ENCODE measurements around the gene CCDC24. TPM values are rescaled to one million over a fixed set of nuclear protein-coding genes. Genes with fewer than 3 reads are reported as not detected.

The CCDC24 gene
- total RNA-seq, 1 experiment from 2014 or later = 1.0 TPM

DNA sequence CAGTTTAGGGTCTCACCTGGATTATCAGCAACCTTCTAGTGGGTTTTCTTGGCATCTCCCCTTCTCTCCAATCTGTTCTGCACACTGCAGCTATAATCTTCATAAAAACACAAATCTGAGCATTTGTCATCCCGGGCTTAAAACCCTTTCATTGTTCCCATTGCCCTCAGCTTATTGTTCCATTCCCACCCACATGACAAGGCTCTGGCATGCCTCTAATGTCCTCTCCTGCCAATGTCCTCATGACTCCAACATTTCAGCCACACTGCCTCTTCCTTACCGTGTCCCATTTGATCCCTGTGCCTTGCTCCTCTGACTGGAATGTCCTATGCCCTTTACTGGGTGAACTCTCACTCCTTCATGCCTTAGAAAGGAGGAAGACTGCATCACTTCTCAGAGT, 29.1 kb upstream of the CCDC24 start:
- no peak for DNase-seq (ENCODE audit: extremely low read depth, low read depth)

DNA sequence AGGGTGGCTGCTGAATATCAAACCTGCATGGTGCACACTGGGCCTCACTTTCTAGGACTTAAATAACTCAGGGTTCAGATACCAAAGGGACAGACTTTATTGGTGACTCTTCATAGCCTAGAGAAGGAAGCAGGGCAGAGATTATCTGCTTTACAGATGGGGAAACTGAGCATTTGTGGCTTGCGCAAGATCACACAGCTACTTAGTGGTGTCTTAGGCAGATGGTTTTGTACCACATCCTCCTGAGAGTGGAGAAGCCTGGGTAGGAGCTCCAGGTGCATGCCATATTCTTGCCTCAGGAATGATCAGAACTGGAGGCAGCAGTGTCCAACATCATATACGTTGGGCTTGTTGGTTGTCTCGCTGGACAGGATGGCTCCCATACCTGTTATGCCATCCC, 28.4 kb upstream of the CCDC24 start:
- DNase-seq (ENCODE audit: extremely low read depth, low read depth) = no peak

DNA sequence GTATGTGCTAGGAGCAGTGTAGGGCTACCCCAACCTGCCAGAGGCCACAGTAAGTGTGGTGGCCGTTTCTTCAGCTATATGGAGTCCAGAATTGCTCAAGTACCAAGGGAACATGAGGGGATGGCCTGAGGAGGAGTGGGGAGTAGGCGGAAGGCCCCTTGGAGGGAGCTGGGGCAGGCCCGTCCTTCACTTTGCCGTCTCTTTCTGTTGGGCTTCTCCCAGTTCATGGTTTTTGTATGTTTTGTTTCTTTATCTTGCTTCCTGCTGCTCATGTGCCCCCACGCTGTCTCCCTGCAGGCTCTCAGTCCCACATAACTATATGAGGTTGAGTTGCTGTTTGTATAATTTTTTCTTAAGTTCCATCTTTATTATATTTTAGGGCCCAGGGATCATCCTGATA, 27.5 kb upstream of the CCDC24 start:
- DNase-seq (ENCODE audit: extremely low read depth, low read depth) = no peak

DNA sequence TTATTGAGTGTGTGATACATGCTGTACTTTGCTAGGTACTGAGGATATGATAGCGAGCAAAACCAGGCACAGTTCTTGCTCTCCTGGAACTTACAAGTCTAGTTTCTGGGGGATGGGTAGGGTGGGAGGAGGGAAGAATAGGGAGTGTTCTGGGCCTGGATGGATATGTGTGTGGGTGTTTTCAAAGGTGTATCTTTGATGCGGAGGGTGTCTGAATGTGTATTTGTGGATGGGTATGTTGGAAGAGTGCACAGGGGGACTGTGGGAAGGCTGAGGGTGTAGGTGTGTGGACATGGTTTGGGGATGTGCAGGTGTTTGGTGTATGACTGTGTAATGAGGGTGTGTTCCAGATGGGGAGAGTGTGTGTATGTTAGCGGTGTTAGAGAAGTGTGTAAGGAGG, 26.1 kb upstream of the CCDC24 start:
- no peak for DNase-seq (ENCODE audit: extremely low read depth, low read depth)

DNA sequence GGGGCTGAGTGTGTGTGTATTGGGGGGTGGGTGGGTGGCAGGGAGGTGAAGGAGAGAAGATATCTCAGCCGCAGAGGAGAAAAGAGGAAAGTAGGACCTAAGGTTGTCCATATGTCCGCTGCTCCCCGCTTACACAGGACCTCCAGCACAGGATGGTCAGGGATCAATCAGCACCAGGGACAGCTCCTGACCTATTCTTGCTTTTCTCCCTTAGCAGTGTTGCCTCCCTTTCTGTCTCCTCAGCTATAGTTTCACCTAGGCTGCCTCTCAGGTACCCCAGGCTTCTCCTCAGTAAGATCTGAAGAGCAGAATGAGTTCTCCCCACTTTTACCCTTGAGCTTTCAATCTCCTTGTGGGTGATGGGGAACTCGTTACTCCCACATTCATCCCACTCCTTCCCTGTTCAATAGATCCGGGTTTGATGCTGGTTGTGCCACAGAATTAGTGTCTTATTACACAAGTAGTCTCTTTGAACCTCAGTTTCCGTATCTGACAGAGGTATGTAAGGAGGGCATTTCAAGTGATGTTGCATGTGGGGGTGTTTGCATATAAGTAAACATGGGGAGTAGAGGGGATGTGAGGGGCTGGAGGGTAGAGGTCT, 23.0 kb upstream of the CCDC24 start:
- no peak for DNase-seq (ENCODE audit: extremely low read depth, low read depth)

DNA sequence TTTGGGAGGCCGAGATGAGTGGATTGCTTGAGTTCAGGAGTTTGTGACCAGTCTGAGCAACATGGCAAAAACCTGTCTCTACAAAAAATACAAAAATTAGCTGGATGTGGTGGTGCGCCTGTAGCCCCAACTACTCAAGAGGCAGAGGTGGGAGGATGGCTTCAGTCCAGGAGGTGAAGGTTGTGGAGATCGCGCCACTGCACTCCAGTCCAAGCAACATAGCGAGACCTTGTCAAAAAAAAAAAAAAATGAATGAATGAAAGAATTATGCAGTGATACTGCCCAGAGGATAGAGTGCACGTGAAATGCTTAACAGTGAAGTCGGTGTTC, 22.0 kb upstream of the CCDC24 start:
- DNase-seq (ENCODE audit: extremely low read depth, low read depth) = no peak

DNA sequence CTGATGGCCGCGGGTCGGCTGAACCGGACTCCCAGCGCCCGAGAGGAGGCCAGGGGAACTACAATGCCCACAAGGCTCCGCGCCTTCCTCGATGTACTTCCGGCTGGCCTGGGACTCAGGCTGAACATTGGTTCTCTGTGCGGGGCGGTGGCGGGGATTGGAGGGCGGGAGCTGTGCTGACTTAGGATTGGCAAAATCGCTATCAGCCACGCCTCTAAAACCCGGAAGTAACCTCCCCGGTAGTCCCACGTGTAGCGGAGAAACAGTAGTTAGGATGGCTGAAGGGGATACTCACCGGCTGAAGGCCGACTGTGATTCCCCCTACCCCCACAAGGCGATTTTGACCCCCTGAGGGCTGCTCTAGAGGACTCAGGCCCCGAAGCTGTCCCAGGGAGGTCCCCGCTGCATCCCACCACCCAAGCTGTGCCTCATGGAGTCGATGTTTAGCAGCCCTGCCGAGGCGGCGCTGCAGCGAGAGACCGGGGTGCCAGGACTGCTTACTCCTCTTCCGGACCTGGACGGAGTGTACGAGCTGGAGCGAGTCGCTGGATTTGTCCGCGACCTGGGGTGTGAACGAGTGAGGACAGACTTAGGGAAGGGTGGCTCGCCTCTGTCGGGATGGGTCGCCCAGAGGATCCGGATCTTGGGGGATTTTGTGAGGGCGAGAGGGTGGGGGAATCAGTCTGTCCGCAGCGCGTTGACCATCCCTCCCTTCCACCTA, 21.5 kb upstream of the CCDC24 start, which contains the start of gene DPH2:
Gene DPH2 (plus strand): TSS at position 265 of the 721 bp plus-strand sequence. CDS start 166 bp downstream, at position 431.
- peak; percentile 90 for DNase-seq (ENCODE audit: extremely low read depth, low read depth)

DNA sequence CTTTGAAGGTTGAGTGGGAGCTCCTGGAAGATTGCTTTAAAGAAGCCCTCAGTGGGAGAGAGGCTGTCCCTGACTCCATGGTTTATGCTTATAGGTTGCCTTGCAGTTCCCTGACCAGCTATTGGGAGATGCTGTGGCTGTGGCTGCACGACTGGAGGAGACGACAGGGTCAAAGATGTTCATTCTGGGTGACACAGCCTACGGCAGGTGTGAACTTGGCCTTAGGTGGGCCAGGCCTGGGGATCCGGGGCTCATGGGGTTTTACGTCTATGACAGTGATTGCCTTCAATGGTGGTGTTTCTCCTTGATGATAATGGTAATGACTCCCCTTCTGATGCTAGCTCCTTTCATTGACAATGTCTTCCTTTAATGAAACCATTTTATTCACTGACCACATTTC, 20.9 kb upstream of the CCDC24 start:
- no peak for DNase-seq (ENCODE audit: extremely low read depth, low read depth)

DNA sequence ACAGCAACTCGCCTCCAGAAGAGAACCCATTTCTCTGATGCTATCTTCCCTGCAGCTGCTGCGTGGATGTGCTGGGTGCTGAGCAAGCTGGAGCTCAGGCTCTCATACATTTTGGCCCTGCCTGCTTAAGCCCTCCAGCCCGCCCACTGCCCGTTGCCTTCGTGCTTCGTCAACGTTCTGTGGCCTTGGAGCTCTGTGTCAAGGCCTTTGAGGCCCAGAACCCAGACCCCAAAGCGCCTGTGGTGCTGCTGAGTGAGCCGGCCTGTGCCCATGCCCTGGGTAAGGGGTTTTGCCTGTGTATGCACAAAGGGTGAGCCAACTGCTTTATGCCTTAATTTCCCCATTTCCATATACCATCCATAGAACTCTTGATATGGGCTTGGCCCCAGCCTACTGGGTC, 20.5 kb upstream of the CCDC24 start:
- no peak for DNase-seq (ENCODE audit: extremely low read depth, low read depth)

DNA sequence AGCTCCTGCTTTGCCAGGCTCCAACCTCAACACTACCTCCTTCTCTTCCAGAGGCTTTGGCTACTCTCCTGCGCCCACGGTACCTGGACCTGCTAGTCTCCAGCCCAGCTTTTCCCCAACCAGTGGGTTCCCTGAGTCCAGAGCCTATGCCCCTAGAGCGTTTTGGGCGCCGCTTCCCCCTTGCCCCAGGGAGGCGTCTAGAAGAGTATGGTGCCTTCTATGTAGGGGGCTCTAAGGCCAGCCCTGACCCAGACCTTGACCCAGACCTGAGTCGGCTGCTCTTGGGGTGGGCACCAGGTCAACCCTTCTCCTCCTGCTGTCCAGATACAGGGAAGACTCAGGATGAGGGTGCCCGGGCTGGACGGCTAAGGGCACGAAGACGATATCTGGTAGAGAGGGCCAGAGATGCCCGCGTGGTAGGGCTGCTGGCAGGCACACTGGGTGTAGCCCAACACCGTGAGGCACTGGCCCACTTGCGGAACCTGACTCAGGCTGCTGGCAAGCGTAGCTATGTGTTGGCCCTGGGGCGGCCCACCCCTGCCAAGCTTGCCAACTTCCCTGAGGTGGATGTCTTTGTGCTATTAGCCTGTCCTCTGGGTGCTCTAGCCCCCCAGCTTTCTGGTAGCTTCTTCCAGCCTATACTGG, 19.9 kb upstream of the CCDC24 start:
- no peak for DNase-seq (ENCODE audit: extremely low read depth, low read depth)

DNA sequence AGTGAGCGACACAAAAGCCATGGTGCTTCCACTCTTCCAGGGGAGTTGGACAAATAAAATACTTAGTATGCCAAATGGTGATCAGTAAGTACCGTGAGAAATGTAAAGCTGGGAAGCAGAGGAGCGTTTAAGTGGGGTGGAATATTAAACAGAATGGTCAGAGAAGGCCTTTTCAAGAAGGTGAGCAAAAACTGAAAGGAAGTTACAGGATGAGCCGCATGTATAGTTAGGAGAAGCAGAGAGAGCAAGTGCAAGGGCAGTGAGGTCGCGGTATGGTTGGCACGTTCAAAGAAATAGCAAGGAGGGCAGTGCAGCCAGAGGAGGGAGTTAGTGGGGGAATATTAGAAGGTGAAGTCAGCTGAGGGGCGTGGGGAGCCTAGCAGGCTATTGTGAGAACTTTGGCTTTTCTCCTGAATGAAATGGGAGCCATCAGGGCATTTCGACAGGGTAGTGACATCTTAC, 17.4 kb upstream of the CCDC24 start:
- DNase-seq (ENCODE audit: extremely low read depth, low read depth) = no peak

DNA sequence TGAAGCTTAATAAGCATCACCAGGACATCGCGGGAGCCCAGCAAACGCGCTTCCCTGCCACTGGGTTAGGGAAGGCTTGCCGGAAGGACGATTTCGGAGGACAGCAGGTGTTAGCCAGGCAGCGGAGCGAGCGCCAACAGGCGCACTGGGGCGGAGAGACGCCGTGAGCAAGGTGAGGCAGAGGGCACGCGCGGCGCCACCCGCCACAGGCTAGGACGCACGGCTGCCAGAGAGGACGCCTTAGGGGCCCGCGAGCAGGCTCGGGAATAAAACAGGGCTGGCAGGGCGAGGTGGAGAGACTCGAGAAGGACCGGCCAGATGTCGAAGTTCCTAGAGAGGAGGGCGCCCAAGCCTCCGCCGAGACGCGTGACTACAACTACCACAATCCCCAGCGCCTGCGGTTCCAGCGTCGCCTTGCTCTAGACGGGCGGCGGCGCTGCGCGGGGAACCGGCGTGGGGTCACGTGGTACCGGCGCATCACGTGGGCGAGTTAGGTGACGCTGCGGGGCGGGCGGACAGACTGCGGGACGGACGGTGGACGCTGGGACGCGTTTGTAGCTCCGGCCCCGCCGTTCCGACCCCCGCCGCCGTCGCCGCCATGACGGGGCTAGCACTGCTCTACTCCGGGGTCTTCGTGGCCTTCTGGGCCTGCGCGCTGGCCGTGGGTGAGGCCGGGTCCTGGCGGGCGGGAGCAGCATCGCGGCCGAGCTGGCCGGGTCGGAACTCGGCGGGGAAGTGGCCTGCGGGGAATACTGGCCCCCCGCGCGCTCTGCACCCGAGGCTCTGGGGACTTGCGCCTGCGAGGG, 16.8 kb upstream of the CCDC24 start, which contains the start of gene ATP6V0B:
Gene ATP6V0B (plus strand): TSS at position 518 of the 806 bp plus-strand sequence. CDS start 81 bp downstream, at position 599.
- peak; percentile 86 for DNase-seq (ENCODE audit: extremely low read depth, low read depth)

DNA sequence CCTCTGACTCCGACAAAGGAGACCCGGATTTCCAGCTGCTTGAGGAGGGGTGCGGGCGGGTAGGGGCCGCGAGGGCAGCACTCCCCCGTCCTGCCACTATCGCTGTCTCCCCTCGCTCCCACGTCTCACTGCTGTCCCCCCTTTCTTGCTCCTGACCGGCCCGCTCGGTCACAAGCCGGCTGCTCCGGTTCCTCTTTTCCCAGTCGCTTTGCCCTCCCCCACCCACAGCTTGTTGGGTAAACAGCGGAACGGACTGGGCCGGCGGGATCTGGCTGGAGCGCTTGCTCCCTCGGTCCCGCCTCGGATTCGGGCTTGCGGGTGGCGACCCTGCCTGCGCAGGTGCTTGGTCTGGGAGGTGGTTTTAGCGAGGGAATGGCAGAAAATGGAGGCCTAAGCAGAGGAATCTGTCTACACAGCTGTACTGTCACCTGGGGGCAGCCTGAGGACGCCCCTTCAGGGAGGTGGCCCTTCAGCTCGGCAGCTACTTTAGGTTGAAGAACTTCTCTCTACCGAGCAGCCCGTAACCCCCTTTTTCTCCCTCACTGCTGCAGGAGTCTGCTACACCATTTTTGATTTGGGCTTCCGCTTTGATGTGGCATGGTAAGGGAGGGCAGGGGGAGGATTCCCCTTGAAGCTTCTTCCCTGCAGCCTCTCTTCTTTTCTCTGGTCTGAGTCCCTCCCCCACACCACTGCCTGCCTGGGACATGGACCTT, 16.0 kb upstream of the CCDC24 start:
- DNase-seq (ENCODE audit: extremely low read depth, low read depth) = no peak

DNA sequence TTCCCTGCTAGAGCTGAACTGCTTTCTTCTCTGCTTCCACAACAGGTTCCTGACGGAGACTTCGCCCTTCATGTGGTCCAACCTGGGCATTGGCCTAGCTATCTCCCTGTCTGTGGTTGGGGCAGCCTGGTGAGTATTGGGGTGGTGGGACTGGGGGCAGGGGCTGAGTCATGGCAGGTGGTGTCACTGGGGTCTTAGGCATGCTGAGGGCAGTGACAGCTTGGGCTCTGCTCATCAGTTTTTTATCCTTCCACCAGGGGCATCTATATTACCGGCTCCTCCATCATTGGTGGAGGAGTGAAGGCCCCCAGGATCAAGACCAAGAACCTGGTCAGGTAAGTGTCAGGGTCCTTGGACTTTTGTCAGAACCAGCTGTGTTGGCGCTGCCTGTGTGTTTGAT, 15.4 kb upstream of the CCDC24 start:
- no peak for DNase-seq (ENCODE audit: extremely low read depth, low read depth)

DNA sequence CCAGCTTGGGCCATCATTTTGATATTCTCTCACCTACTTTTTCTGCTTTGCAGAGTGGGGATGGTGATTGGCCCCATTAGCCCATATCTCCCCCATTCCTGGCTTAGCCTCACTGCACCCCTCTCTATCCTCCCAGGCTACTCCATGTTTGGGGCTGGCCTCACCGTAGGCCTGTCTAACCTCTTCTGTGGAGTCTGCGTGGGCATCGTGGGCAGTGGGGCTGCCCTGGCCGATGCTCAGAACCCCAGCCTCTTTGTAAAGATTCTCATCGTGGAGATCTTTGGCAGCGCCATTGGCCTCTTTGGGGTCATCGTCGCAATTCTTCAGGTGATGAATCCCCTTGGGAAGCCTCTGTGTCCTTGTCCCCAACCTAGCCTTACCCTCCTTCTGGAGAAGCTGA, 14.5 kb upstream of the CCDC24 start:
- DNase-seq (ENCODE audit: extremely low read depth, low read depth) = no peak

DNA sequence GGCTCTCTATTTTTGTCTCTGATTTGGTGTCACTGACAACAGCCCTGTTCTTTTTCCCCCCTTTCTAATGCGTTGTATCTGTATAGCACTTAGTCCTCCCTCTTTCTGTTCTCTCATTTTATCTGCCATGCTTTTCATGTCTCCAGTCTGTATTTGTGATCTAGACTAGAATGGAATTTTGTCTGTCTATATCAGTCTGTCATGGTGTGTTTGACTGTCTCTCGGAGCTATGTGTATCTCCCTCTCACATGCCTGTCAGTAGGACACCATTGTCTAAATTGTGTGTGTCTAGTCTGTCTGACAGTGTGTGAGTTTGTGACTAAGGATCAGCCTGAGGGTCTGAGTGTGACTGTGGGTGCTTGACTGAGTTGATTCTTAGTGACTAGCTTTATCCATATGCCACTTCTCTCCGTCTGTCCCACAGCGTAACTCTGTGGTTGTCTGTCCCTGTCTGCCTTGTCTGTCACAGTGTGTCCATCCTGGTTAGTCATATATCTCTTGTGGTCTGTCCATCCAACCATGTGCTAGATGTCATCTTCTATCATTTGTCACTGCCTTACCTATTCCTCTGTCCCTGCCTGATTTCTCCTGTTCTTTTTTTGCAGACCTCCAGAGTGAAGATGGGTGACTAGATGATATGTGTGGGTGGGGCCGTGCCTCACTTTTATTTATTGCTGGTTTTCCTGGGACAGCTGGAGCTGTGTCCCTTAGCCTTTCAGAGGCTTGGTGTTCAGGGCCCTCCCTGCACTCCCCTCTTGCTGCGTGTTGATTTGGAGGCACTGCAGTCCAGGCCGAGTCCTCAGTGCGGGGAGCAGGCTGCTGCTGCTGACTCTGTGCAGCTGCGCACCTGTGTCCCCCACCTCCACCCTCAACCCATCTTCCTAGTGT, 13.8 kb upstream of the CCDC24 start:
- no peak for DNase-seq (ENCODE audit: extremely low read depth, low read depth)

DNA sequence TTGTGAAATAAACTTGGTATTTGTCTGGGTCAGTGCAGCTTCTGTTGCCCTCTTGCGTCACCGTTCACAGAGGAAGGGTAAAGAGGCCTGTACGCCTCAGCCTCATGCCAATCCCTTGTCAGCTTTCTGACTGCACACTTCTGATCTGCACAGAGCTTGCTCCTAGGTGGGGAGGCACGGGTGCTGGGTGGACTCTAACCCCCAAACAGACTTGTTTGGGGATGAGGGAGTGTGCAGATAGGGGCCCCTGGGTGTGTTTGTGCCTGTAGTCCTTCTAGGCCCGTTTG, 13.2 kb upstream of the CCDC24 start:
- no peak for DNase-seq (ENCODE audit: extremely low read depth, low read depth)

DNA sequence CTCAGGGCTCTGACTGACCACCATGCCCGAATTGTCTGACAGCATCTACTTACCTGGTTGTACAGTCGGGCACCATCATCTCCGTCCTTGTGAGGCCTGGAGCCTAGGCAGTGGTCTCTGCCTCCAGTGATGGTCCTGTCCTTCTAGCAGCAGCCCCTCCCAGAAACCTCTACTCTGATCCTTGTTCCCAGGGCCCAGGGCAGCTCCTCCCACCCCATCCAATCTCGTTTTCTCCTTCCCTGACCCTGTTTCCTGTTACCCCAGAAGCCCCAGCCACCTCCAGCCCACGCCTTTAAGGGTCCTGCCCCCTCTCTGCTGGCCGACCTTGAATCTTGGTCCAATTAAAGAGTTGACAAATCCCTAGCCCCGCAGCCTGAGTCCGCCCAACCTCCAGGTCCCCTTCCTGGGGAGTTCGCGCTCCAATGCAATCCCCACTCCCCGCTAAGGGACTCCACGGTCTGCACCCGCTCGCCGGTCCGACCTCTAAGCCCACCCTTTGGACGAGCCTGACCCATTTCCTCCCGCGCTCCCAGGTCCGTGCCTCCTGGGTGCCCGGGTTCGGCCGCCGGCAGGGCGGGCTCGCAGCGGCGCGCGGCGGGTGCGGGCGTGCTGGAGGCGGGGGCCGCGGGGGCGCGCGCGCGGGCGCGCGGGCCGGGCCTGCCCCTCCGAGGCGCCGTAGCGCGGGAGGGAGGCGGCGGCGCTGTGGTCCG, 12.7 kb upstream of the CCDC24 start, which contains the start of gene B4GALT2:
Gene B4GALT2 (plus strand): TSS at position 660 of the 710 bp plus-strand sequence. CDS start 1,951 bp downstream, outside the sequence.
- DNase-seq (ENCODE audit: extremely low read depth, low read depth) = no peak

DNA sequence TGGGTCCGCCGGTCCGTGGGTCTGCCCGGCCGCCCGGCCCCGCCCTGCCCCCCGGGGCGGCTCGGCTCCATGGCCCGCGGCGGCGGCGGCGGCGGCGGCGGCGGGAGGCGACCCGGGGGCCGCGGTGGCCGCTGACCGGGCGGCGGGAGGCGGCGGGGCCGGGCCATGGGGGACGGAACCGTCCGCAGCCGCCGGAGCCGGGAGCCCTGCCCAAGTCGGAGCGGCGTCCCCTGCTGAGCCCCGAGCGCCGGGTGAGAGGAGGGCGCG, 12.2 kb upstream of the CCDC24 start:
- DNase-seq (ENCODE audit: extremely low read depth, low read depth) = no peak

Data from NCI-H460 (cell line).